GM18951 (cell line): ENCODE measurements around the gene MYO1A.

ENCODE experiments used
- POLR2A ChIP-seq: IDR thresholded peaks from 4 replicates; pipeline ENCODE4 v1.6.1; 2011; ENCODE audit warnings: mild to moderate bottlenecking; ENCODE audit not compliant: insufficient read length, insufficient read depth; ENCODE audit errors: extremely low read depth
- in situ Hi-C: fragments of 300-500 bp; cut with MboI; formaldehyde crosslinking; loops from one replicate; pipeline ENCODE4 v1.12.0; 2022; ENCODE audit warnings: low sequenced_read_pairs, mixed read lengths, inconsistent platforms; ENCODE audit not compliant: unreplicated experiment

MYO1A gene

DNA sequence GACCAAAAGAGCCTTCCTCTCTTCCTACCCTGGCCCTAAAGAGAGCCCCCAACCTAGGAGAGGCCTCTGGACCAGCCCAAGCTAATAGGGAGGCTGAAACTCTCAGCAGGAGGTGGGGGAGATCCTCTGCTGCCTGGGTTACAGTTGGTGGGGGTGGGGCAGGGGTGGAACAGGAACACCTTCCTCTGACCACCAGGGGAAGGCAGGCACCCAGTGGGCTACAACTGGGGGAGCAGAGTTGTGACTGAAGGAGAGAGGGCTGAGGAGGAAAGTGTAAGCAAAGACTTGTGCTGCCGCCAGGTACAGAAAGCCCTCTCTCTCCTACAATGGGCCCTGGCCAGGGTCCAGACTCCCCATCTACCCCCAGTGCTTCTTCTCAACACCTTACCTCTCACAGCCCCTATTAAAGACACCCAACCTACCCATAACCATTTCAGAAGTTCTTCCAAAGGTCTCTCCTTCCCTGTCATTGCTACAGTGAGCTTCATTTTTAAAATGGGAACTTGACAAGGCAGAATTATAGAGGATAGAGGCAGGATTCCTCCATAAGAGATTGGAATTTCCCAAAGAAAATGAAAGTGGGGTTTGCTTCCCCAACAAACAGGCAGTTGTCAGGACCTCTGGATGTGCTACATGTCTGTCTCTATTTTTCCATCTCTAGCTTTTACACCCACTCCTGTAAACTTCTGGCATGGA, 1.4 kb downstream of the MYO1A start:
- in situ Hi-C loops, result no loop called here
- no peak for TF ChIP-seq POLR2A

DNA sequence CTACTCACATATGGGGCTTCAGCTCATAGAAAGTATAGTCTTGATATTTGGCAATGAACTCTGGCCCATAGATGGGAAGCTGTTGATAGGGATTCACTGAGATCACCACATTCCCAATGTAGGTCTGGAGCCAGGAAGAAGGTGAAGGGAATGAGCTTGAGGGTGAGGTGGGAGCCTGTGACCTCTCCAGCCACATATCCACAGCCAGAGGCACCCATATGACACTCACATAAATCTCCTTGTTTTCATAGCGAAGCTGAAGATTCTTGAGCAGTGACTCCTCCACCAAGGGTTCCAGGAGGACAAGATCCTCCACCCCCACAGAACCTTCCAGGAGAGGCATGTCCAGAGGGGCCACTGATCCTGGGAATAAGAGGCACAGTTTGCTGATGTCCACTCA, 1.9 kb downstream of the MYO1A start:
- in situ Hi-C loops, result no loop called here
- no peak for TF ChIP-seq POLR2A

- TF ChIP-seq POLR2A, result no peak
- in situ Hi-C loops, result no loop called here
Measured at GRCh38 chr12:57046947-57047890, 2.7 kb downstream of the MYO1A start.

GRCh38 chr12:57046086-57046791, 3.7 kb downstream of the MYO1A start:
- in situ Hi-C loops, result no loop called here
- TF ChIP-seq POLR2A, result no peak

- no peak for TF ChIP-seq POLR2A
- in situ Hi-C loops, result no loop called here
Measured at GRCh38 chr12:57044889-57045288, 5.0 kb downstream of the MYO1A start.

DNA sequence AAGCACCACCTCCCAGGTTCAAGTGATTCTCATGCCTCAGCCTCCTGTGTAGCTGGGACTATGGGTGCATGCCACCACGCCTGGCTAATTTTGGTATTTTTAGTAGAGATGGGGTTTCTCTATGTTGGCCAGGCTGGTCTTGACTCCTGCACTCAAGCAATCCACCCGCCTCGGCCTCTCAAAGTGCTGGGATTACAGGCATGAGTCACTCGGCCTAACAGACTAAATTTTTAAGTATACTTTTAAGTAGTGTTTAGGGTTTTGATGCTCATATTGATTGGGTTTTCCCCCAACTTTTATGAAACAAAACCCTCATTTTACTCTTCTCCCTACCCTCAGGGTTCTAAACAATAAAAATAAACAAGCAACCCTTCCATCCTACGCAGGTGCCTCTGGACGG, 5.5 kb downstream of the MYO1A start:
- TF ChIP-seq POLR2A, result no peak
- in situ Hi-C loops, result no loop called here

DNA sequence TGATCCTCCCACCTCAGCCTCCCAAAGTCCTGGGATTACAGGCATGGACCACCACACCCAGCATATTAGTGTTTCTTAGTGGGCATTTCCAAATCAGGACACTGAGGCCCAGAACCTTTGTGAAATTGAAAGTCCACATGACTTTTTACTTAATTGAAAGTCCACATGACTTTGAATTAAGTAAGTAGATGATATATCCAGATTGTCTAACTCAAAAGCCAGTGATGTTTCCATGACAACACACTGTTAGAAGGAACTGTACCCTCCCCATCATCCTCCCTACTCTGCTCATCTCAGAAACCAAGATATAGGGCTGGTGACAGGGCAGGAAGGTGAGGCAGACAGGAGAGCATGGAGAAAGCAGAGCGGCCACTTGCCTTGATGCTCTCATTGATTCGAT, 7.2 kb downstream of the MYO1A start:
- TF ChIP-seq POLR2A, result no peak
- in situ Hi-C loops, result no loop called here

DNA sequence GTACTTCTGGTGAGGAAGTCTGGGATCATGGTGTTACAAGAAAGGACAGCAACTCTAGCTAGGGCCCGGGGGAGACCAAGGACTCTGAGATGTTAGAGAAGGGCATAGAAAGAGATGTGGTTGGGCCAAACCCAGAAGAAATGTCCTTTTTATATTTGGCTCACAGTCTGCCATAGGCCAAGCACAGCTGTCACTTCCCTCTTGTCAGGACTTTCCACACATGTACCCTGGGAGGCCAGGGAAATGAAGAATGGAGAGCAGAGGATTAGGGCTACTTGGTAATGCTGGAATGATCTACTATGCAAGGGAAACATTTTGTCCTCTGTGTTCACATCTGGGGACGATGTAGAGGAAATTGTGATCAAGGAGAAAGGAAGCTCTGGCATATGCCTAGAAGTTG, 9.2 kb downstream of the MYO1A start:
- TF ChIP-seq POLR2A, result no peak
- in situ Hi-C loops, result no loop called here

GRCh38 chr12:57040211-57040610, 9.7 kb downstream of the MYO1A start:
- TF ChIP-seq POLR2A, result no peak
- in situ Hi-C loops, result no loop called here

DNA sequence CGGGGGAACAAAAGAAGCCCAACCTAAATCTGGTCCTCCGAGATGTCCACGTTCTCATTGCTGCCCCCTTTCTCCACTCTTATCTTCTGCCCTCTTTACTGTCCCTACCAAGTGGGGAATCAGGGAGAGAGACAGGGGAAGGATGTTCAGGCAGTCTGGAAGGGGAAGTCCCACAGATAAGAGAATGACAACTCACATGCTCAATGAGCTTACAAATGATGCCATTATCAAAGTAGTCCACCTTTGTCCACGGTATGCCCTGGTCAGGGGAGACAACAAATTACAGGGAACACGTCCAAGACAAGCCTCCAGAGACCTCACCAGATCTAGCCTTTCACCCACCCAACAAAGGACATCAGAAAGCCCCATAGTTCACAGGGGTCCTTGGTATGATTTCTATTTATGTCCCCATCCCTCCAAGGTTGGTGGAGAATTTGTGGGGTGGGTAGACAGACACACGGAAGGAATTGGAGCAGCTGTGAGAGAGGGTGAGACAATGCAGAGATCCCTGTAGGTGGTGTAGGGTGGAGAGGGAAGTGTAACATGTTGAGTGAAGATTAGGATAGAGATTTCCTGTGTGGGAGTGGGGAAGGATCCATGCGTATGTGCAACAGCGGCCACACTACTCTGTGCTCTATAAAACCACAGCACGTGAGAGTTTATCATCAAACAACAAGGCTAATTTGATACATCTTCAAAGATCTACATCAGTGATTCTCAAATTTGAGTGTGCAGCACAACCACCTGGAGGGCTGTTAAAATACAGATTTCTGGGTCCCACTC, 10.7 kb downstream of the MYO1A start:
- in situ Hi-C loops, result no loop called here
- no peak for TF ChIP-seq POLR2A

GRCh38 chr12:57037264-57037663, 12.7 kb downstream of the MYO1A start:
- no peak for TF ChIP-seq POLR2A
- in situ Hi-C loops, result no loop called here

- in situ Hi-C loops, result no loop called here
- TF ChIP-seq POLR2A, result no peak
Measured at GRCh38 chr12:57033431-57033830, 16.5 kb downstream of the MYO1A start.

DNA sequence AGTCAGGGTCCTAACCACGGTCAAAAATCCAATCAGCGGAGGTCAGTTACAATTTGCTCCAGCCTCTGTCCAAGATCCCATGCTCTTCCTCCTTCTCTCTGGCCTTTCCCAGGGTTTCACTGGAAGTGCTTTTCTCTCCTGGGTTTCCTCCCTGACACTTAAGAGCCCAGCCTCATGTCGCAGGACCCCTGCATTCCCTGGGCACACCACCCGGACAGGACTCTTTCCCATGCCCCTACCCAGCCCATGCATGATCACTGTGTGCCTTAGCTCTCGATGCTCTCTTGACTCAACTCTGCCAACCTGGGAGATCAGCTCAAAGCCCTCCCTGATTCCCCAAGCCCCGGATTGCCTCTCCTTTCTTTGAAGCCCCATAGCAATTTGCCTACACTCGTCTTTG, 18.1 kb downstream of the MYO1A start:
- no peak for TF ChIP-seq POLR2A
- in situ Hi-C loops, result no loop called here
